GM12875 (cell line): ENCODE results near the gene GCHFR.
A peak's percentile ranks its signal among the peaks of the same experiment; 100 is the strongest.

Experiments used
- H3K4me3 ChIP-seq: one replicate; pipeline ENCODE4 v1.5.1; 2011; ENCODE audit warnings: low read depth, low read length, control low read depth
- TF ChIP-seq, protein P1 (sequence below): IDR thresholded peaks from 2 replicates; pipeline ENCODE4 v1.5.1; 2011; ENCODE audit warnings: low read depth, mild to moderate bottlenecking, control low read depth, inconsistent platforms, low read length, moderate library complexity, borderline replicate concordance; ENCODE audit not compliant: insufficient read depth

GCHFR gene

DNA sequence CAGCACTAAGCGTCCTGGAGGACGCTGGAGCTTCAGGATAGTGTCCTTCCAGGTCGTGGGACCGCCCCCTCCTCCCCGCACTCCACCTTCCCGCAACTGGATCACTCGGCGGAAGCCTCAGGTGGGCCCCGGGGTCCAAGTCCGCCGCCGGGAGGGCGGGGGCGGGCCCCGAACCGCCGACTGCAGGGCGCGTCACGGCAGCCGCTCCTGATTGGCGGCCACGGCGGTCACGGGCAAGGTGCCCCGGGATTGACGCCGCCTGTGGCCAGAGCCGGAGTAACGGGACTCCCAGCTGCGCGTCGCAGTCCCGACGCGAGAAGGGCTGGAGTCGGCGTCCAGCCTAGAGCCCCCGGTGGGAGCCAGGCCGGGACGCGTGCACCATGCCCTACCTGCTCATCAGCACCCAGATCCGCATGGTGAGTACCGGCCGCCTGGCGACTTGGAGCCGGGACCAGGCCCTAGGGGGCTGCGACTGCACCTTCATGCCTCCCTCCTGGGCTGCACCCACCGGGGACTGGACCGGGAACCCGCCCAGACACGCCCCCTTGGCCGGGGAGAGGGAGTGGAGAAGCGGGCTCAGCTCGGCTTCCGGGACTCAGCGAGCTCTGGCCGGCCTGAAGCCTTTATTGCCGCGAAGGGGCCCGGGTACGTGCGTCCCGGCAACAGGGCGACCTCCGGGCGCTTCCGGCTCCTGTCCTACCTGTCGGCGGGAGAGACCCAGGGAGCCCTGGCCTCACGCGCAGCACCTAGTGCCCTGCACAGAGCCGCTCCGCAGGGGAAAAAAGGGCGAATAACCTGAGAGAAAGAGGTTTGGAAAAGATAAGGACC is at the start of gene GCHFR:
Gene GCHFR (plus strand): TSS at position 268 of the 828 bp plus-strand sequence. CDS start 113 bp downstream, at position 381.
- TF ChIP-seq, protein P1, sequence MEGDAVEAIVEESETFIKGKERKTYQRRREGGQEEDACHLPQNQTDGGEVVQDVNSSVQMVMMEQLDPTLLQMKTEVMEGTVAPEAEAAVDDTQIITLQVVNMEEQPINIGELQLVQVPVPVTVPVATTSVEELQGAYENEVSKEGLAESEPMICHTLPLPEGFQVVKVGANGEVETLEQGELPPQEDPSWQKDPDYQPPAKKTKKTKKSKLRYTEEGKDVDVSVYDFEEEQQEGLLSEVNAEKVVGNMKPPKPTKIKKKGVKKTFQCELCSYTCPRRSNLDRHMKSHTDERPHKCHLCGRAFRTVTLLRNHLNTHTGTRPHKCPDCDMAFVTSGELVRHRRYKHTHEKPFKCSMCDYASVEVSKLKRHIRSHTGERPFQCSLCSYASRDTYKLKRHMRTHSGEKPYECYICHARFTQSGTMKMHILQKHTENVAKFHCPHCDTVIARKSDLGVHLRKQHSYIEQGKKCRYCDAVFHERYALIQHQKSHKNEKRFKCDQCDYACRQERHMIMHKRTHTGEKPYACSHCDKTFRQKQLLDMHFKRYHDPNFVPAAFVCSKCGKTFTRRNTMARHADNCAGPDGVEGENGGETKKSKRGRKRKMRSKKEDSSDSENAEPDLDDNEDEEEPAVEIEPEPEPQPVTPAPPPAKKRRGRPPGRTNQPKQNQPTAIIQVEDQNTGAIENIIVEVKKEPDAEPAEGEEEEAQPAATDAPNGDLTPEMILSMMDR: peak; percentile 52

DNA sequence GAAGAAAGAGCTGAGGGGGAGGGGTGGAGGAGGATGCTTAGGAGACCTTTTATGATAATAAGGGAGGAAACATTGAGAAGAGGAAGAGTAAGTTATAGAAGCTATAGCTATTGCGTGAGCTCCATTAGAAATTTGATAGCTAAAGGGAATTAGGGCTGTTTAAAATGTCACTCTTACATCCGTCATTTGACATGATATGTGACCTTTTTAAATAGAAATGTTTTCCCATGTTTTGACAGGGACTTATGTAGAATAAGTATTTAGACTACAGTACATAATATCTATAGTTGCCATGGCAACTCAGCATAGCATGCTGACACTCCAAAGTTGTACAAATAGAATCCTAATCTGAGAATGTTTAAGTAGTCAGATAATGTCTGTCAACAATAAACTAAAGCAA is 49.7 kb upstream of the GCHFR start:
- H3K4me3 ChIP-seq: no peak overlapping the region
- TF ChIP-seq, protein P1: no peak

More for the DNA sequence above, at the start of gene GCHFR:
- H3K4me3 ChIP-seq: peak within 1 kb of the TSS; percentile 91

DNA sequence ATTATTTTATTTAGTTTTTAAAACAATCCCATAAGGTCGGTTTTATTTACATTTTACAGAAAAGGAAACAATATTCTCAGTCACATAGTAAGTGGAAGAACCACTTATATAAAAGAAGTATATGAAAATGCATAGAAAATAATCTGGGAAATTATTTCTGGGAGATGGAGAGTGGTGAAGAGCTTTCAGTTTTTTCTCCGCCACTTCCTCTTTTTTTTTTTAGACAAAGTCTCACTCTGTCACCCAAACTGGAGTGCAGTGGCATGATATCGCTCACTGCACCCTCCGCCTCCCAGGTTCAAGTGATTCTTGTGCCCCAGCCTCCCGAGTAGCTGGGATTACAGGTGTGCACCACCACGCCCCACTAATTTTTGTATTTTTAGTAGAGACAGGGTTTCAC is 47.7 kb upstream of the GCHFR start:
- H3K4me3 ChIP-seq: no peak overlapping the region
- TF ChIP-seq, protein P1: no peak

DNA sequence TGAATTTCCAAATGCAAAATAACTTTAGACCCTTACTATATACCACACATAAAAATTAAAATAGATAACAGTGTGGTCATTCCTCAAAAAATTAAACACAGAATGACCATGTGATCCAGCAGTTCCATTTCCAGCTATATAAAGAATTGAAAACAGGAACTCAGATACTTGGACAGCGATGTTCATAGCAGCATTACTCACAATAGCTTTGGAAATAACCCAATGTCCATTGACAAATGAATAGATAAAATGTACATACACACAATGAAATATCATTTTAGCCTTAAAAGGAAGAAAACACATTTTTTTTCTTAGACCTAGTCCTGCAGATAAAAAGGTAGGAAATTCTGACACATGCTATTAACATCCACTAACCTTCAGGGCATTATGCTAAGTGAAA is 42.2 kb upstream of the GCHFR start:
- H3K4me3 ChIP-seq: no peak overlapping the region
- TF ChIP-seq, protein P1: no peak

DNA sequence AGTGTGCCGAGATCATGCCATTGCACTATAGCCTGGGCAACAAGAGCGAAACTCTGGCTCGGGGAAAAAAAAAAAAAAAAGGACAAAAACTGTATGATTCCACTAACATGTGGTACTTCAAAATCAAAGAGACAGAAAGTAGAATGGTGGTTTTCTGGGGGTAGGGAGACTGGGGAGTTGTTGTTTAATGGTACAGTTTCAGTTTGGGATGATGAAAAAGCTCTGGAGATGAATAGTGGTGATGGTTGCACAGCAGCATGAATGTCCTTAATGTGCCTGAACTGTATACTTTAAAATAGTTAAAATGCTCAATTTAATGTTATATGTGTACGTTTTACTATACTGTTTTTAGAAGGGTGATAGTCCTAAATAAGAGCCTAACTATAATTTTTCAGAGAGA is 41.5 kb upstream of the GCHFR start:
- no peak overlapping the region for H3K4me3 ChIP-seq
- TF ChIP-seq, protein P1: no peak

DNA sequence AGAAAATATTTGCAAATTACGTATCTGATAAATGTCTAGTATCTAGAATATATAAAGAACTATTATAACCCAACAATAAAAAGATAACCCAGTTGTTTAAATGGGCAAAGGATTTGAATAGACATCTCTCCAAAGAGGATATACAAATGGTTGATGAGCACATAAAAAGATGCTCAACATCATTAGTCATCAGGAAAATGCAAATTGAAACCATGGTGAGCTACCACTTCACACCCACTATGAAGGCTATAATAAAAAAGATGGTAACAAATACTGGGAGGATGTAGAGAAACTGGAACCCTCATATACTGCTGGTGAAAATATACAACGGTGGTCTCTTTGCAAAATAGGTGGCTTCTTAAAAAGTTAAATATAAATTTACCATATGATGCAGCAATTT is 40.9 kb upstream of the GCHFR start:
- no peak overlapping the region for H3K4me3 ChIP-seq
- TF ChIP-seq, protein P1: no peak

DNA sequence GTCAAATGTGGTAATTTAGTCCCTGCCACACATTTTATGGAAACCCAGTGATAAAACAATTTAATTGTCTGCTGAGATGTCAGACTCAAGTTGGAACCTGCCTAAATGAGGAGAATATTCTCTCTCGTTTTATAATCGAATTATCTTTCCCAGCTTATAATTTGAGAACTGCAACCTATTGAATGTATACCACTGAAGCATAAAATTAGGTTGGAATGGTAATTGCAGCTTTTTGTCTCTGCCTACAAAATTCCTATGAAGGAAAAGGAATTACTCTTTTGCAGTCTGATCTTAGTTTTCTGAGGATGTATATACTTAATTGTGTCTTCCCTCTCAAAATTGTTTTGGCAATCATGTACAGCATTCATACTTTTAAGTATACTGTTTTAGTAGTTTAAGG is 39.9 kb upstream of the GCHFR start:
- H3K4me3 ChIP-seq: no peak overlapping the region
- TF ChIP-seq, protein P1: no peak
